Measurements from ENCODE around the gene CCDC106.

GRCh38 chr19:55698256-55698655 is 50.2 kb downstream of the CCDC106 start:
- TF ChIP-seq CTCF (IDR thresholded peaks at IDR 0.05) (no peak), POLR2A (IDR thresholded peaks at IDR 0.05) (no peak)
